Keratinocyte (primary cell): Measurements from ENCODE around the gene TTLL4.

ENCODE experiments used
- CTCF ChIP-seq, 3 experiments: IDR thresholded peaks in 1 of 3; conservative IDR thresholded peaks in 1 of 3; optimal IDR thresholded peaks in 1 of 3; 2 replicates in 2 of 3; 3 replicates in 1 of 3; pipeline versions ENCODE3 to v1.5.1; 2011; ENCODE audit warnings: low read length in 3 of 3, mild to moderate bottlenecking in 3 of 3, moderate library complexity in 2 of 3, control low read depth in 1 of 3, inconsistent platforms in 1 of 3; ENCODE audit not compliant: insufficient read depth in 2 of 3; ENCODE audit errors: extremely low read depth in 1 of 3
- EZH2 ChIP-seq: IDR thresholded peaks from one replicate; pipeline ENCODE4 v1.6.1; 2012; ENCODE audit warnings: inconsistent platforms, mild to moderate bottlenecking, low read length, moderate library complexity

GRCh38 chr2:218748741-218749441, 38.3 kb downstream of the TTLL4 start:
- TF ChIP-seq CTCF (optimal IDR thresholded peaks at IDR 0.05 in 1 of 3, IDR thresholded peaks at IDR 0.05 in 1 of 3, conservative IDR thresholded peaks at IDR 0.05 in 1 of 3; ENCODE audit: extremely low read depth in 1 of 3, insufficient read depth in 2 of 3, low read length in 3 of 3) (no peak), EZH2 (no peak)
